RWPE1 (cell line): ENCODE data around the gene OR6B2.

Experiments
- CTCF ChIA-PET: fragments of 350-600 bp; sonication (Branson Sonifier 250); formaldehyde crosslinking; extraction: SDS; loops from one replicate; lab custom pipeline; 2021; lab: Yijun Ruan, JAX
- POLR2A ChIA-PET: fragments of 400-600 bp; formaldehyde crosslinking; extraction: SDS; loops from one replicate; lab custom pipeline; 2020; ENCODE audit warnings: antibody characterized with exemption; ENCODE audit not compliant: low non-redundant PET; lab: Yijun Ruan, JAX
- DNase-seq: peaks from one replicate; pipeline ENCODE4 v3.0.0; 2012; ENCODE audit warnings: low spot score
- H3K27ac ChIP-seq: fragments of 450-650 bp; 2 replicates; pipeline ENCODE4 v1.5.1; 2017
- TF ChIP-seq, protein P1 (sequence below): fragments of 450-650 bp; conservative IDR thresholded peaks from 2 replicates; pipeline ENCODE4 v1.5.1; 2017; ENCODE audit warnings: low read depth, mild to moderate bottlenecking

OR6B2 gene

DNA sequence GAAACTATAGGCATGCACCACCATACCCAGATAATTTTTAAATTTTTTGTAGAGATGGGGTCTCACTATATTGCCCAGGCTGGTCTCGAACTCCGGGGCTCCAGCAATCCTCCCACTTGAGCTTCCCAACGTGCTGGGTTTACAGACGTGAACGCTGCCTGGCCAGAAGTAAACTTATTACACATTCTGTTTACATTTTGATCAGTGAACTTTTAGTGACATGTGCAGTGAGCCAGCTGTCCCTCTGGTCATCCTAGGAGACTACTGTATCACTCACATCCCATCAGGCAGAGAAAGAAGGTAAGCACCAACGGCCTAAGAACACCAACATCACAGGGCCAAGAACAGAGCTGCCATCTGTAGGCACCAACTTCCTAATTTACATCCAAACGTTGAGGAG lies 27.2 kb downstream of the OR6B2 start:
- TF ChIP-seq, protein P1, sequence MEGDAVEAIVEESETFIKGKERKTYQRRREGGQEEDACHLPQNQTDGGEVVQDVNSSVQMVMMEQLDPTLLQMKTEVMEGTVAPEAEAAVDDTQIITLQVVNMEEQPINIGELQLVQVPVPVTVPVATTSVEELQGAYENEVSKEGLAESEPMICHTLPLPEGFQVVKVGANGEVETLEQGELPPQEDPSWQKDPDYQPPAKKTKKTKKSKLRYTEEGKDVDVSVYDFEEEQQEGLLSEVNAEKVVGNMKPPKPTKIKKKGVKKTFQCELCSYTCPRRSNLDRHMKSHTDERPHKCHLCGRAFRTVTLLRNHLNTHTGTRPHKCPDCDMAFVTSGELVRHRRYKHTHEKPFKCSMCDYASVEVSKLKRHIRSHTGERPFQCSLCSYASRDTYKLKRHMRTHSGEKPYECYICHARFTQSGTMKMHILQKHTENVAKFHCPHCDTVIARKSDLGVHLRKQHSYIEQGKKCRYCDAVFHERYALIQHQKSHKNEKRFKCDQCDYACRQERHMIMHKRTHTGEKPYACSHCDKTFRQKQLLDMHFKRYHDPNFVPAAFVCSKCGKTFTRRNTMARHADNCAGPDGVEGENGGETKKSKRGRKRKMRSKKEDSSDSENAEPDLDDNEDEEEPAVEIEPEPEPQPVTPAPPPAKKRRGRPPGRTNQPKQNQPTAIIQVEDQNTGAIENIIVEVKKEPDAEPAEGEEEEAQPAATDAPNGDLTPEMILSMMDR, result no peak
- CTCF ChIA-PET, result interaction anchor here (0.5 to 0.7 kb wide), 3 partner anchors 19 to 253 kb away, joined by 4 to 5 read pairs (median 5); no protein-coding TSS in a partner anchor

DNA sequence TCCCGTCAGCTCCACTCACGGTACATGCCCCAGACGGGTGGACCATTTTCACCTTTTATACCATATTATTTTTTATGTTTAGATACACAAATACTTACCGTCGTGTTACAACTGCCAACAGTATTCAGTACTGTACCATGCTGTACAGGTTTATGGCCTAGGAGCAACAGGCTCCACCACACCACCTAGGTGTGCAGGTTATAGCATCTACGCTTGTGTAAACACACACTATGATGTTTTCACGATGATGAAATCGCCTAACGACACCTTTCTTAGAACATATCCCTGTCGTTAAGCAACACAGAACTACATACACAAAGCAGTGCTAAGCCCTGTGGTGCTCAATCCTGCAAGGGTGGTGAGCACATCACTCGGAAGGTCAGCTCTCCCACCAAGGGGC lies 29.6 kb downstream of the OR6B2 start:
- H3K27ac ChIP-seq, result no peak overlapping the region
- TF ChIP-seq, protein P1, result no peak
- ChIA-PET CTCF (interaction anchor here (0.6 to 0.7 kb wide), 3 partner anchors 166 to 643 kb away, joined by 3 read pairs; no protein-coding TSS in a partner anchor), POLR2A (no interaction called here)
- no peak for DNase-seq

More for the DNA sequence above, 27.2 kb downstream of the OR6B2 start:
- DNase-seq, result no peak
- no peak overlapping the region for H3K27ac ChIP-seq
- POLR2A ChIA-PET, result no interaction called here

DNA sequence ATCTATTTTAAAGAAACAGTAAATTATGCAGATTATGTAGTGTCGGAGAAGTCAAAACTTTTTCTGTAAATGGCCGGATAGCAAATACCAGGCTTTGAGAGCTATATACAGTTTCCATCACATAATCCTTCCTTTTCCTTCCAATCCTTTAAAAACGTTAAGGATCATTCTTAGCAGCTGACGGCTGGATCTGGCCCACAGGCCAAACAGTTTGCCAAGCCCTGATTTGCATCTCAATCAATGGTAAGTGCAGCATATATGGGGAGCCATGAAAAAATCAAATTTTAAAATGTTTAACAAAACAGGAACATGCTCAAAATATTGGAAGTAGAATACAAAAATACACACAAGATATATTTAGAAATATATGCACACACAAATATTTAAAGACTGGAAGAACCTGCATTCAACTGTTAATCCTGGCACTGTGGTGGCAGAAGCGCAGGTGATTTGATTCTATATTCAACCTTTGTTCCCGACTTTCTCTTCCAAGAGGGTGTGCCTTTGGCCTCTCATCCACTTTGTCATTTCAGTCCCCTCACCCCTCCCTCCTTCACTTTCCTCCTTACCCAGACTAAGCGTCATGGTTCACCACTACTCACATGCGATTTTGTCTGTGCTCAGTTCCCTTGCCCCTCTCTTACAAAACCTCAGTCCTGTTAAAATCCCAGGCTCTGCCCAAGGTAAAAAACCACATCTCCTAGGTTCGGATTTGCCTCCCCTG lies 32.4 kb downstream of the OR6B2 start:
- DNase-seq, result no peak
- POLR2A ChIA-PET, result no interaction called here
- TF ChIP-seq, protein P1, result no peak
- CTCF ChIA-PET, result interaction anchor here (0.9 to 1.3 kb wide), 2 partner anchors 24 to 172 kb away, joined by 3 to 4 read pairs; no protein-coding TSS in a partner anchor
- H3K27ac ChIP-seq, result no peak overlapping the region

DNA sequence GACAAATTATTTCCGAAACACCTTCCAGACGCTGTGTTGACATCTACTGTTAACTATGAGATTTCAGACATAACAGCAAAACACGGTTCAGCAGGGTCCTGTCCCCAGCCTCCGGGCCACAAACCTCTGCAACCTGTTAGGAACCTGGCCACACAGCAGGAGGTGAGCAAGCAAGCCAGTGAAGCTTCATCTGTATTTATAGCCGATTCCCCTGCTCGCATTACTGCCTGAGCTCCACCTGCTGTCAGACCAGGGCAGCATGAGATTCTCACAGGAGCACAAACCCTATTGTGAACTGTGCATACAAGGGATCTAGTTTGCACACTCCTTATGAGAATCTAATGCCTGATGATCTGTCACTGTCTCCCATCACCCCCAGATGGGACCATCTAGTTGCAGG lies 36.1 kb downstream of the OR6B2 start:
- ChIA-PET CTCF (interaction anchor here (1.0 kb wide), 1 partner anchor 170 kb away, joined by 4 read pairs; no protein-coding TSS in a partner anchor), POLR2A (no interaction called here)
- TF ChIP-seq, protein P1, result no peak
- H3K27ac ChIP-seq, result no peak overlapping the region
- DNase-seq, result no peak

DNA sequence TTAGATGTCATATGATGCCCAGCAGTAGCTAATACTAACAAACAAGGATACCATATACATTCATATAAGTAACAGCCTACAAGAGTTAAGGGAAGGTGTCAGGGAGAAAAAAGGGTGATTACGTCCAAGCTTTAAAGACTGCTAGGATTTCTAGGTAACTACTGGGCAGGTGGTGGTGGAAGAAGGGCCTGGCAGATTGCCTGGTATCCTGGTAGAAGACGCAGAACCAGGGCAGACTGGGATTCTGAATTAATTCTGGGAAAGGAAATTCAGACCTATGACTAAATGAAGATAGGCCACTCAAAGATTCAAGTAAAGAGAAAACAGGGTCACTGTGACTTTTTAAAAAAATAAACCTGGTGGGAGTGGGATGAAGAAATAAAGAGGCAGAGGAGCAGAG lies 36.9 kb downstream of the OR6B2 start:
- TF ChIP-seq, protein P1, result no peak
- POLR2A ChIA-PET, result no interaction called here
- DNase-seq, result no peak
- no peak overlapping the region for H3K27ac ChIP-seq
- CTCF ChIA-PET, result interaction anchor here (0.5 to 1.0 kb wide), 2 partner anchors 28 to 169 kb away, joined by 3 to 4 read pairs; no protein-coding TSS in a partner anchor

DNA sequence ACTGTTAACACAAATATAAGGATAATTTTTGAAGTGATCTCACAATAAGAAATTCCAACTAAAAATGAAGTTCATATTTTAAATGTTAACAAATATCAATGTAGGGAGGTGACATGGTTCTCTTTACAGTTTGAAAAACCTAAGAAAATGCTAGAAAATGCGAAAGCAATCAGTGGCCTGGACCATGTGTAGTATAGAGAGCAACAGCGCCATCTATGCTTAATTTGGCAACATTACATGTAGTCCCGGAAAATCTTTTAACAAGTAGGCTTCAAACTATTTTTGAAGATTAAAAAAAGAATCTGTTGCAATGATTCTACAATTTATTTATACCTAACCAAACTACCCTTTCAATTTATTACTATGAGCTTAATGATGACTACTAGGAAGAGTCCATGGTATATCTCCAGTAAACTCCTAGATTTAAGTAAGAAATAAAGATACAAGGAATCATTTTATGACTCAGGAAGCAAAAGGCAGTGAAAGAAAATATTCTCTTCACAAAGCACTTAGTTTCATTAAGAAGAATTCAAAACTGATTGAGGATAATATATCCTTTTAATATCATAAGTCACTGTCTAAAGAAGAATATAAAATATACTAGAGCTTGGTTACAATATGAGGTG lies 38.4 kb downstream of the OR6B2 start:
- DNase-seq, result peak; percentile 46

More for the DNA sequence above, 38.4 kb downstream of the OR6B2 start:
- CTCF ChIA-PET, result interaction anchor here (0.6 to 1.8 kb wide), 10 partner anchors 9 to 1130 kb away, joined by 3 to 6 read pairs (median 3); no protein-coding TSS in a partner anchor
- POLR2A ChIA-PET, result interaction anchor here (0.6 kb wide), 1 partner anchor 23 kb away, joined by 3 read pairs; no protein-coding TSS in a partner anchor
- TF ChIP-seq, protein P1, result peak; percentile 82
- no peak overlapping the region for H3K27ac ChIP-seq
